Duodenal mucosa (tissue), 2 donors: ENCODE data around the gene UNC45A.

Source experiments
- H3K27ac ChIP-seq: one replicate; pipeline ENCODE4 v1.7.0; 2013; ENCODE audit warnings: low read depth, low read length
- H3K27me3 ChIP-seq, 2 donors: one replicate each; pipeline ENCODE4 v1.7.0; 2013; ENCODE audit warnings: low read length in 2 of 2, control low read depth in 1 of 2; ENCODE audit not compliant: insufficient read depth in 2 of 2, control insufficient read depth in 1 of 2
- H3K36me3 ChIP-seq, 2 donors: one replicate each; pipeline ENCODE4 v1.7.0; 2013; ENCODE audit warnings: low read length in 2 of 2, control low read depth in 1 of 2; ENCODE audit not compliant: insufficient read depth in 2 of 2, control insufficient read depth in 1 of 2
- H3K4me1 ChIP-seq, 2 donors: one replicate each; pipeline ENCODE4 v1.7.0; 2013; ENCODE audit warnings: low read length in 2 of 2, control low read depth in 1 of 2; ENCODE audit not compliant: insufficient read depth in 2 of 2, control insufficient read depth in 1 of 2
- H3K4me3 ChIP-seq, 2 donors: one replicate each; pipeline ENCODE4 v1.7.0; 2013; ENCODE audit warnings: low read length in 2 of 2, low read depth in 1 of 2
- H3K9ac ChIP-seq, 2 donors: one replicate each; pipeline ENCODE4 v1.7.0; 2013; ENCODE audit warnings: low read length in 2 of 2, low read depth in 1 of 2
- H3K9me3 ChIP-seq, 2 donors: one replicate each; pipeline ENCODE4 v1.7.0; 2013; ENCODE audit warnings: low read length in 2 of 2, control low read depth in 1 of 2; ENCODE audit not compliant: control insufficient read depth in 1 of 2

The UNC45A gene

DNA sequence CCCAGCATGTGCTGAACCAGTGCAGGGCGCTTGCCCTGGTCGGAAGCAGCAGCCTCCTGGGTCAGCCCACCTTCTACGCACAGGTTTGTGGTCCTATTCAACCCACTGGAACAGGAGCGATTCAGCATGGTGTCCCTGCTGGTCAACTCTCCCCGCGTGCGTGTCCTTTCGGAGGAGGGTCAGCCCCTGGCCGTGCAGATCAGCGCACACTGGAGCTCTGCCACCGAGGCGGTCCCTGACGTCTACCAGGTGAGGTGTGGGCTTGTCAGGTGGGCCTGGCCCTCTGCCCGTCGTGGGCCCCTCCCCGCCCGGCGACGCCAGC, 23.8 kb upstream of the UNC45A start:
- H3K36me3 ChIP-seq = peaks cover 73 to 91% of the 10 kb centered on the region in 2 donors
- H3K9ac ChIP-seq = no peak overlapping the region

DNA sequence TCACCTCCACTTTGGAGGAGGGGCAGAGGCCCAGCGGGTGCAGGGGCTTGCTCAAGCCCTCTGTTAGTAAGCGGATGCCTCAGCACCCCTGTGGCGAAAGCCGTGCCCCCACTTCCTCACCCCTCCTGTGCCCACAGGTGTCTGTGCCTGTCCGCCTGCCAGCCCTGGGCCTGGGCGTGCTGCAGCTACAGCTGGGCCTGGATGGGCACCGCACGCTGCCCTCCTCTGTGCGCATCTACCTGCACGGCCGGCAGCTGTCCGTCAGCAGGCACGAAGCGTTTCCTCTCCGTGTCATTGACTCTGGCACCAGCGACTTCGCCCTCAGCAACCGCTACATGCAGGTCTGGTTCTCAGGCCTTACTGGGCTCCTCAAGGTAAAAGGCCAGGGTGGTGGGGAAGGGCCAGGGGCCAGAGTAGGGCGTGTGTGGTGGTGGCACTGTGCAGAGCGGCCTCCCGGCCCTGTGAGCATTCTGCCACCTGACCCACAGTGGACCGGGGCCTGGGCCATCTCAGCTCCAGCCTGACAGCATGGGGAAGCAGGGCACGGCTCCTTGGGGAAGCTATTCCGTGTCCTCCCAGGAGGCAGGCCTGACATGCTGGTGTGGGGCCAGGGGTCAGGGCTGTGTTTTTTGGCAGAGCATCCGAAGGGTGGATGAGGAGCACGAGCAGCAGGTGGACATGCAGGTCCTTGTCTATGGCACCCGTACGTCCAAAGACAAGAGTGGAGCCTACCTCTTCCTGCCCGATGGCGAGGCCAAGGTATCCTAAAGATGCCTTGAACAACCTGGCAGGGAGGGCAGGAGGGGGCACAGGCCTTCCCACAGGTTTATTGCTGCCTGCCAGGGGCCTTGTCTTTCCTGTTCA, 22.9 kb upstream of the UNC45A start:
- peaks cover 0 to 11% of the 10 kb centered on the region in 2 donors for H3K4me1 ChIP-seq
- no peak overlapping the region for H3K4me3 ChIP-seq
- peaks cover 64 to 91% of the 10 kb centered on the region in 2 donors for H3K36me3 ChIP-seq
- H3K27me3 ChIP-seq = no peaks in the 10 kb centered on the region
- no peaks in the 10 kb centered on the region for H3K9me3 ChIP-seq
- no peak overlapping the region for H3K27ac ChIP-seq
- no peak overlapping the region for H3K9ac ChIP-seq

More for the DNA sequence above, 23.8 kb upstream of the UNC45A start:
- H3K4me3 ChIP-seq = no peak overlapping the region
- no peaks in the 10 kb centered on the region for H3K27me3 ChIP-seq
- no peak overlapping the region for H3K27ac ChIP-seq
- H3K9me3 ChIP-seq = no peaks in the 10 kb centered on the region
- H3K4me1 ChIP-seq = peaks cover 0 to 11% of the 10 kb centered on the region in 2 donors

DNA sequence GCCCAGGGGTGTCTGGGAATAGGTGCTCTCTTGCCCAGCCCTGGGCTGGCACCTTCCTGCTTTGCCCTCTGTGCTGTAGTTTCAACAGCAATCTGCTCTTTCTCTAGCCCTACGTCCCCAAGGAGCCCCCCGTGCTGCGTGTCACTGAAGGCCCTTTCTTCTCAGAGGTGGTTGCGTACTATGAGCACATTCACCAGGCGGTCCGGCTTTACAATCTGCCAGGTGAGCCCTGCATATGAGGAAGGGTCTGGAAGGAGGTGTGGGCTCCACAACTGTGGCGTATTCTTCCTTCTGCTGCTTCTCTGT, 22.4 kb upstream of the UNC45A start:
- Histone ChIP-seq H3K27me3 (no peaks in the 10 kb centered on the region), H3K27ac (no peak overlapping the region), H3K36me3 (peaks cover 67 to 92% of the 10 kb centered on the region in 2 donors), H3K9ac (no peak overlapping the region), H3K4me1 (peaks cover 0 to 11% of the 10 kb centered on the region in 2 donors), H3K9me3 (no peaks in the 10 kb centered on the region), H3K4me3 (no peak overlapping the region)

DNA sequence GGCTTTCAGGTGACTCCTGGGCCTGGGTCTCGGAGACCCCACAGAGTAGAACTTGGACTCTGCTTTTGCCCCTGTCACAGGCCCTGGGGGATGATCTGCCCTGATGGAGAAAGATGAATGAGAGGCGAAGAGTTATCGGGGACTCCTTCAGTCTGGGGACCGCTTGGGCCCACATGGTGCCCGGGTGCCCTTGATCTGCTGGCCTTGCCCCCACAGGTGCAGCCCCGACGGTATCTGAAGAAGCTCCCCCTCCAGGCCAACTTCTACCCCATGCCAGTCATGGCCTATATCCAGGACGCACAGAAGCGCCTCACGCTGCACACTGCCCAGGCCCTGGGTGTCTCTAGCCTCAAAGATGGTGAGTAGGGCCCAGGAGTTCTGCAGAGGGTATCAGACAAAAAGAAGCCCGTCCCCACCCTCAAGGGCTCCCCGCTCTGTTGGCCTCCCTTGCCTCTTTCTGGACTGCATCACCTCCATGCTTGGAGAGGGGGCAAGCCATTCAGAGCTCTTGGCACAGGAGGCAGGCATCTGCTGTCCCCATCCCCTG, 21.6 kb upstream of the UNC45A start:
- Histone ChIP-seq H3K4me3 (no peak overlapping the region), H3K9ac (no peak overlapping the region), H3K36me3 (peaks cover 67 to 93% of the 10 kb centered on the region in 2 donors), H3K9me3 (no peaks in the 10 kb centered on the region), H3K4me1 (peaks cover 0 to 11% of the 10 kb centered on the region in 2 donors), H3K27ac (no peak overlapping the region), H3K27me3 (no peaks in the 10 kb centered on the region)

DNA sequence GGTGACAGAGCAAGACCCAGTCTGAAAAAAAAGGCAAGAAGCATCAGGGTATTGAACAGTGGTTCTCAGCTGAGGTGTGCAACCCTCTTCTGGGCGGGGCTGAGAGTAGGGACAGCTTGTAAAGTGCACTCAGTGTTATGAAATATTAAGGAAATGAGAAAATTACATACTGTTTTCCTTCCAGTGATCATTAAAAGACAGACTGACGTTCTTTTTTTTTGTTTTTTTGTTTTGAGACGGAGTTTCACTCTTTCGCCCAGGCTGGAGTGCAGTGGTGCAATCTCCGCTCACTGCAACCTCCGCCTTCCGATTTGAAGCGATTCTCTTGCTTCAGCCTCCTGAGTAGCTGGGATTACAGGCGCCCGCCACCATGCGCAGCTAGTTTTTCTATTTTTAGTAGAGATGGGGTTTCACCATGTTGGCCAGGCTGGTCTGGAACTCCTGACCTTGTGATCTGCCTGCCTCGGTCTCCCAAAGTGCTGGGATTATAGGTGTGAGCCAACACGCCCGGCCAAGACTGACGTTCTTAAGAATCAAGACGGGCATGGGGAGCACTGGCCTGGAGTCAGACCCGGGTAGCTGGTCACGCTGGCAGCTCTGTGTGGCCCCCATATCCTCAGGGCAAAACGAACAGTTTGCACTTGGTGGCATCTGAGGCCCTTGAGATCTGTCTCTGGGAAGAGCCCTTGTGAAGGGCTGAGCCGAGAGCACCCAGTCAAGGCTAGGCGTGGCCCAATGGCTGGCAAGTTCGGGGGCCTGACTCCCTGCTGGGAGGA, 20.6 kb upstream of the UNC45A start:
- Histone ChIP-seq H3K4me1 (peaks cover 0 to 11% of the 10 kb centered on the region in 2 donors), H3K4me3 (no peak overlapping the region), H3K27ac (no peak overlapping the region)

DNA sequence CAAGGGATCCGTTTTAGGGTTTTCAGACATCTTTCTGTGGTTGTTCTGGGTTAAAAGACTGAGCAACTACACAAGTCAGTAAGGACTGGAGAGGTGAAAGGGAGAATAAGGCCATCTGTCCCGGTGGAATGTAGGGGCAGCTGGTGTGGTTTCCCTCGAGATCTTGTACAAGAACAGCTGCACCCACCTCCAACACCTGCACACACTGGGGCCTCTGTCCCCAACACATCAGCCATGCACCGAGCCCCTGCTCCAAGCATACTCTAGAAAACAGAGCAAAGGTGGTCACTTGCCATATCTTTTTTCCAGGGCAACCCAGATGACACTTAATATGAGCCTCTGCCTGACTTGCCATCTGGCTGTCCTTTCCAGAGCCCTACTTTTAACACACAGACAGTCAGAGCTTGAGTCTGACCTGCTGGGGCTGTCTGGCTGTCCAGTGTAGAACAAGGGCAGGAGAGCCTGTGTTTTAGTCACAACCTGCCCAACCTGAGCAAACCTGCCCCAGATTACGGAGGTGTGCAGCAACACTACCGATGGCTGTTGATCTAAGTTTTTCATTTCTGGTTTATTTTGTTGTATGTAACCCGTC, 19.8 kb upstream of the UNC45A start:
- H3K4me3 ChIP-seq = no peak overlapping the region
- no peaks in the 10 kb centered on the region for H3K9me3 ChIP-seq
- peaks cover 74 to 96% of the 10 kb centered on the region in 2 donors for H3K36me3 ChIP-seq
- H3K27ac ChIP-seq = no peak overlapping the region
- no peak overlapping the region for H3K9ac ChIP-seq
- peaks cover 0 to 11% of the 10 kb centered on the region in 2 donors for H3K4me1 ChIP-seq
- H3K27me3 ChIP-seq = no peaks in the 10 kb centered on the region

More for the DNA sequence above, 20.6 kb upstream of the UNC45A start:
- Histone ChIP-seq H3K27me3 (no peaks in the 10 kb centered on the region), H3K36me3 (peaks cover 73 to 95% of the 10 kb centered on the region in 2 donors), H3K9ac (no peak overlapping the region), H3K9me3 (no peaks in the 10 kb centered on the region)

DNA sequence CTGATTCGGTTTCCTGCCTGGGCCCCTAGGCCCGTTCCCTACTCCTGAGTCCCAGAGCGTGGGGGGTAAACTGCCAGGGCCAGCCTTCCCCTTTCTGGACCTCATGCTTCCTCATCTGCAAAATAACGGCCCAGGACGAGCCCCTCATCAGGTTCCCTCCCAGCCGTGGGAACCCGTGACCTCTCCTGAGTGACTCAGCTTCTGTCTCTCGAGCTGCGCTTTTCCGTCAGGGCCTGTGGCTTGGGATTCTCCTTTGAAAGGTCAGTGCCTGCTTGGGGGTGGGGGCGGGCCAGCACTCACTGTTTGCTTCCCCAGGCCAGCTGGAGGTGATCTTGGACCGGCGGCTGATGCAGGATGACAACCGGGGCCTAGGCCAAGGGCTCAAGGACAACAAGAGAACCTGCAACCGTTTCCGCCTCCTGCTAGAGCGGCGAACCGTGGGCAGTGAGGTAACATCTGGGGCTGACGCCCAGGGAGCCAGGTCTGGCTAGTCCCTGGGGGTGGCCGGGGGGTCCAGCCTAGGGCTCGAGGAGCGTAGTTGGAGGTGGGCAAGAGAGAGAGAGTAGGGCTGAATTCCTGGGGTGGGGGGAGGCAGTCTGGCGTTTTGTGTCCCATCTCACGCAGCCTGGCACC, 19.2 kb upstream of the UNC45A start:
- Histone ChIP-seq H3K9ac (no peak overlapping the region), H3K4me3 (no peak overlapping the region), H3K36me3 (peaks cover 74 to 96% of the 10 kb centered on the region in 2 donors)

DNA sequence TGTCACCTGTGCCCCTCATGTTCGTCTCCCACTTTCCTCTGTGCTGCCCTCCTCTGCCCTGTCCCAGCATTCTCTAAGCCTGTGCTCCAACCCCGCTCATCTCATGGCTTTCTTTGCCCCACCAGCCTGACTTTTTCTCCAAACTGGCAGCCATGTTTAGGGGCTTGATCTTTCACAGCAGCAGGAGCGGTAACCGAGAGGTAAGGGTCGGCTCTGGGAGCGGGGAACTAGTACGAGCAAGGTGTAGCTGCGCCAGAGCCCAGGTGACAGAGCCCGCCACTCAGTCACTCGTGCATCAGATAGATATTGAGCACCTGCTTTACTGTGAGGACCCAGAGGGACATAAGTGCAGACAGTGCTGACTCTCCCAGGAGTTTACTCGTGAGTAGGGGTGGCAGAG, 18.6 kb upstream of the UNC45A start:
- Histone ChIP-seq H3K36me3 (peaks cover 74 to 96% of the 10 kb centered on the region in 2 donors), H3K9me3 (no peaks in the 10 kb centered on the region), H3K27ac (no peak overlapping the region), H3K9ac (no peak overlapping the region), H3K4me1 (peaks cover 0 to 11% of the 10 kb centered on the region in 2 donors), H3K27me3 (no peaks in the 10 kb centered on the region), H3K4me3 (no peak overlapping the region)

More for the DNA sequence above, 19.2 kb upstream of the UNC45A start:
- Histone ChIP-seq H3K4me1 (peaks cover 0 to 11% of the 10 kb centered on the region in 2 donors), H3K27me3 (no peaks in the 10 kb centered on the region), H3K27ac (no peak overlapping the region), H3K9me3 (no peaks in the 10 kb centered on the region)

DNA sequence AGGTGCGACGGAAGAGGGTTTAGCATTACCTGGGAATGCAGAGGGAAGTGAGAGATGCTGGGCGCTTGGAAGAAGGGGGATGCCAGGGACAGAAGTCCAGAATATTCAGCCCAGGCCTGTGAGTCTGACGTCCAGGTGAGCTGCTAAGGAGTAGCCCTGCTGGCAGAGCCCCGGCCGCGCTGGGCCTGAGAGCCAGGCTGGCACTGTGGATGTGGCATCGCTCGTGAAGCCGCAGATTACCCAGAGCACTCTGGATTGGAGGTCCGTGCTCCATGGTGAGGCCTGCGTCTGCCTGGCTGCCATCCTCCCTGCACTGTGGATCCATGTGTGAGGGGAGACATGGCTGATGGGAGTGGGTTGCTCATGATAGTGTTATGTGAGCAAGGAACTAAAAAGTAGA, 17.5 kb upstream of the UNC45A start:
- H3K27me3 ChIP-seq = no peaks in the 10 kb centered on the region
- peaks cover 63 to 85% of the 10 kb centered on the region in 2 donors for H3K36me3 ChIP-seq
- H3K4me3 ChIP-seq = no peak overlapping the region
- no peak overlapping the region for H3K9ac ChIP-seq
- no peaks in the 10 kb centered on the region for H3K9me3 ChIP-seq
- no peak overlapping the region for H3K27ac ChIP-seq
- H3K4me1 ChIP-seq = peaks cover 0 to 11% of the 10 kb centered on the region in 2 donors
